HuH-7.5 (cell line): ENCODE measurements around the gene TMEM239.
A peak's percentile ranks its signal among the peaks of the same experiment; 100 is the strongest.
"Not testable (repeated sequence)": the region's sequence is repeated elsewhere in the genome, so short reads cannot be mapped to it uniquely, and the experiment has no call there.

Experiments
- DNase-seq: peaks from one replicate; pipeline ENCODE4 v3.0.0; 2011; ENCODE audit warnings: low spot score

TMEM239 gene

DNA sequence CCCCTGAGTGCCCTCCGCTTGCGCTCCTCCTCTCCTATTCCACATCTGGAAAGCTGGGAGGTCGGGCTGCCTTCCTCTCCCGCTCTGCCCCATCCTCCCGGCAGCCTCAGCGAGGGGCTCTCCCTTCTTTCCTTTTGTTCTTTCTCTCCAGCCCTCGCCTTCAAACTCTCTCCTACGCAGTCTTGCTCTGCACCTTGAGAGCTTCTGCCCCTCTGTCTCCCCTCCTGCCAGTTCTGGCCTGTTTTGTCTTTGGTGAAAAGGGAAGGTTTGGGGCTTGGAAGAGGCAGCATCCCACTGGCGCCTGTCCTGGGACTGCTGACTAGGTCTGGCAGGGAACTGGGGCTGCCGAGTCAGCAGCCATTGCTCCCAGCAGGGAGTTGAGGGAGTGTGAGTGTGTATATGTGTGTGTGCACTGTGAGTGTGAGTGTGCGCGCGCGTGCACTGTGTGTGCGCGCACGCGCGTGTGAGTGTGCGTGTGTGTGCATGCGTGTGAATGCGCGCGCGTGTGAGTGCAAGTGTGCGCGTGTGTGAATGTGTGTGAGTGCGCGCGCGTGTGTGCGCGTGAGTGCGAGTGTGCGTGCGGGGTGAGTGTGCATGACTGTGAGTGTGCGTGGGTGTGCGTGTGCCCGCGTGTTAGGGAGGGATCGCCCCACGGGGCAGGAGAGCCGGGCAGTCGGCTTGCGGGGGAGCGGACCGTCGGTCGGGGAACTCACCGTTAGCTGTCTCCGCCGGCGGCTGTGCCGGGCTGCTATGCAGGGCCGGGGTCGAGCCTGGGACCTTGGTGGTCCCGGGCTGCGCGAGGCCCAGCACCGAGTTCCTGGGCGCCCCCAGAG lies 16.3 kb upstream of the TMEM239 start:
- peak; percentile 8 for DNase-seq

DNA sequence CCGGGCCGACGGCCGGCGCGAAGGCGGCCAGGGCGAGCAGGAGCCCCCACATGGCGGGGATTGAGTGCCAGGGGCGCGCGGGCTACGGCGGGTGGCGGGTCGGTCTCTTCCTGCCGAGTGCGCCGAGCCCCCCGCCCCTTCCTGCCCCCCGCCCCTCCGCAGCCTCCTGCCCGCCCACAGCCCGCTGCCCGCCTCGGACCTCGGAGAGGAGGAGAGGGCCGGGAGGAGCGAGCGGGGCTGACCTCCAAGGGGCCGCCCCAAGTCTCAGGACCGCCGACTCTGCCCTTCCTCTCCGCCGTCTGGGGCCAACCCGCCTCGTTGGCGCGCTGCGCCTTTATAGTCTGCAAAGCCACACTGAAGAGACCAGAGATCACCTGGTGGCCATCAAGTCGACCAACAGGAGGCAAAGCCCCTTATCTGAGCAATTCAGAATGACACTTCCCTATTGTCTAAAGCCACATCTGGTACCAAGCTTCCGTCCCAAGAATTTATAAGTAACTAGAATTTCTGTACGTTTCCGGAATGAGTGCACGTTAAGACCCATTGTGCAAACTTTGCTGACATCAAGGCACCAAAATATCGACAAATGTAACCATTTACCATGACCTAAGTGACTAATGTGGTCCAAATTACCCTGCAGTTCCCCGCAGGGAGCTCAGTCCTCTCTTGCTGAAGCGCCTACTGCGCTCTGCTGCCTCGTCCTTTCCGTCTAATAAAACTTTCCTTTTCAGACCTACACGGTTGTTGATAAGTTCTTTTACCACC lies 15.5 kb upstream of the TMEM239 start, which contains the start of gene CPXM1:
CPXM1 (minus strand) TSS at position 107 of the 765 bp plus-strand sequence; CDS start at position 52, 55 bp downstream.
- peak; percentile 25 for DNase-seq

DNA sequence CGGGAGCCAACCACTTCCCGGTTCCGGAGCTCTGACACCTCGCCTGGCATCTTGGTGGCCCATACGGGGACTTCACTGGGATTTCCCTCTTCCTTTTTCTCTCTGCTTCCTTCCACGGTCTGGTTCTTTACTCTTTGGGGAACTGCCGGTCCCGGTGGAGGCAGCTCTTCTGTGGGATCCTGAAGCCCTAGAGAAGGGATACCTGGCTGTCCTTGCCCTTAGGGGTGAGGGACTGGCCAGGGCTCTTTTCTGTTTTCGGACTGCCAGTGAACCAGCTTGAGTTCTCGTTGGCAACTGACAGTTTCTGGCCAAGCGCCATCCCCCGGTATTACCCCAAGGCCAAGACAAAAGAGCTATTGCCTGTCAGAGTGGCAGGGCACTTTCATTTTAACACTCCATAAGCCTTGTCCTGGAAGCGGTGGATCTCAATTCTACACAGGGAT lies 14.9 kb upstream of the TMEM239 start:
- peak; percentile 12 for DNase-seq

GRCh38 chr20:2804041-2804828 lies 11.9 kb upstream of the TMEM239 start:
- DNase-seq = no peak

DNA sequence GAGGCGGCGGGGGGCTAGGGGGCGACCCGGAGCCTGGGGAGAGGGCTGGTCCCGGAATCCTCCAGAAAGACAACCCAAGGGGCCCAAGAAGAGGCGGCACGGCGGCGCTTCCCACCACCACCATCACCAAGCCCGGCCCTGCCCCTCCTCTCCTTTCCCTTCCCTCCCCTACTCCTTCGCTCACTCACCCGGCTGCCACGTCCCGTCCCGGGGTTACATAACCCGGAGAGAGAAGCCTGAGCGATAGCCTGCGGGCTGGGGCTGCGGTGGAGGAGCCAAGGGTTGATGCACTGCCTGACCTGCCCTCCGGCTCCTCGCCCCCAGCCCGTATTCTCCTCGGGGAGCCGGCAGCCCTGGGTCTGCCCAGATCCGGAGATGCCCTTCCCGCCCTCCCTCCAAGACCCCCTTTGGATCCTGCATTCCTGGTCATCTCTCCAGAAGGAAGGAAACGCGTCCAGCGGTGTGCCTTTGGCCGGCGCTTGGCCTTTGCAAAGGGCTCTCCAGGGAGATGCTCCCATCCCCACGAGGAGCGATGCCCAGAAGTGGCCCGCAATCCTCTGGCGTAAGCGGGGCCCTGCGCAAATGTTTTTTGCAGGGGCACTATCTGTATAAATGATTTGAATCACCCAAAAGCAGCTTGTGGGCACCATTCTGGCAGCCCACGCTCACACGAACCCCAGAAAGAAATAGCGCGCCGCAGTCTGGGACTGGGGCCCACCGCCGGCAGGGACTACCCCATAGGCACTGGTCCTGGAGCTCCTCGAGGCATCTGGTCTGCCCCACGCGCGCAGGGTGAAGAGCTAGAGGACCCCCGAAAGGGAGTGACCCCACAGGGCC lies 11.1 kb upstream of the TMEM239 start:
- no peak for DNase-seq

DNA sequence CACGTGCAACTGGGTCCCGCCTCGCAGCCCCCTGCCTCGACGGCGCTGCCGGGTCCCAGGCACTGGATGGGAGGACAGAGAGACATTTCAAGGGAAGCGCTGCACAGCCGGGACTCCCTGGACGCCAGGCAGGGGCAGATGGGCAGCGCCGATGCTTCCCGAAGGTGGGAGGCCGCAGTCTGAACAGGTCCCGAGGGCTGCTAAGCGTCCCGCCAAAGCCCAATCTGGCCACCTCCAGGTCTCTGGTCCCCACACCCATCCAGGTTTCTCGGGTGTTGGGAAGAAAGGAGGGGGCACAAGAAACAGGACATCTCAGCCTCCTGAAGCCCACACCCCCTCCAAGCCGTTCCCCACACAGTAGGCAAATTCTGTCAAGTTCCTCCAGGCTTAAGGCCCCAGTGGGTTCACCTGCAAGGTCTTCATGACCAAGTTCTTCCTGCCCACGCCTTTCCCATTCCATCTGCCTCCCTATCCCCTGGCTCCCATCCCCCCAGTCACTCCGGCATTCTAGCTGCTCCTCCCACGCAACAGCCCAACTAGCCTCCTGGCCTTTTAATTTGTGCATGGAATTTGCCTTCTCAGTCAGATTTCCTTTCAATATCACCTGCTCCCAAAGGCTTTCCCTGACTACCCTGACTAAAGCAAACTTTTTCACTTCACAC lies 10.3 kb upstream of the TMEM239 start:
- peak; percentile 32 for DNase-seq

- DNase-seq = peak; percentile 26
Measured at GRCh38 chr20:2806351-2806701, 9.8 kb upstream of the TMEM239 start.

GRCh38 chr20:2807019-2807418 lies 9.1 kb upstream of the TMEM239 start:
- no peak for DNase-seq

DNA sequence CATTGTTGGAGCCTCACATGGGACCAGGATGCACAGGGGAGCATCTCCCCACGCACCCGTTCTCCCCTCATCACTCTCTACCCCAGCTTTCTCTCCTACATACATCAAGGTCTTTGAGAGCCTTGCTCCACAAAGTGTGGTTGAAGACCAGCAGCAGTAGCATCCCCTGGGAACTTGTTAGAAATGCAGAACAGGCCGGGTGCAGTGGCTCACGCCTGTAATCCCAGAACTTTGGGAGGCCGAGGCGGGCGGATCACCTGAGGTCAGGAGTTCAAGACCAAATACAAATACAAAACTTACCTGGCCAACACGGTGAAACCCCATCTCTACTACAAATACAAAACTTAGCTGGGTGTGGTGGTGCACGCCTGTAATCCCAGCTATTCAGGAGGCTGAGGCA lies 8.2 kb upstream of the TMEM239 start:
- not testable (repeated sequence) for DNase-seq

DNA sequence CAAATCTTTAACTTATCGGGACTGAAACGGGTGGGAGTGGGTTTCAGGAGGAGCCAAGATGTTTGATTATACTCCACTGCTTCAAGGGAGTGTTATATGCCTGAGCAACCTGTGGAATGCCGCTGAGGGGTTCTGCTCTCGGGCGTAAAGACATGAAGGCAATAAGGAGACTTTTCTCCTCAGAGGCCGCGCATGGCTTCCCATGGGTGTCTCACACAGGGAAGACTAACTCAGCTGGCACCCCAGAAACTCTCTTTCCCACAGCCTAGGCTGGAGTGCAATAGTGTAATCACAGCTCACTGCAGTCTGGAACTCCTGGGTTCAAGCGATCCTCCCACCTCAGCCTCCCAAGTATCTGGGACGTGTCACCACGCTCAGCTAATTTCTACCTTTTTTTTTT lies 6.5 kb upstream of the TMEM239 start:
- no peak for DNase-seq

DNA sequence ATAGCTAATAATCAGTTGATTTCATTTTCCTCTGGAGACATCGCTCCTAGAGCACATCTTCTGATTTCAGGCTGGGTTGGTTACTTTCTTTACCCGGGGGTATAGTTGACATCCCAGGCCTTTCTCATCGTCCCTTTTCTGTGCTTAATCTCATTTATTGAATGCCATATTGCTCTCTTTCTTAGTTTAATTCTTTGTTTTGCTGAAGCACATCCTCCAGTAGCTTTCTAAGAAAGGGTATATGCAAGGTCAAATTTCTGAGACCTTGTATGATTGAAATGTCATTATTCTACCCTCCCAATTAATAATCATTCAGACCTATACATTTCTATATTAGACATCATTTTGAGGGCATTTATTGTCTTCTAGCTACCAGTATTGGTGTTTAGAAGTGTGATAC lies 4.0 kb upstream of the TMEM239 start:
- DNase-seq = no peak

DNA sequence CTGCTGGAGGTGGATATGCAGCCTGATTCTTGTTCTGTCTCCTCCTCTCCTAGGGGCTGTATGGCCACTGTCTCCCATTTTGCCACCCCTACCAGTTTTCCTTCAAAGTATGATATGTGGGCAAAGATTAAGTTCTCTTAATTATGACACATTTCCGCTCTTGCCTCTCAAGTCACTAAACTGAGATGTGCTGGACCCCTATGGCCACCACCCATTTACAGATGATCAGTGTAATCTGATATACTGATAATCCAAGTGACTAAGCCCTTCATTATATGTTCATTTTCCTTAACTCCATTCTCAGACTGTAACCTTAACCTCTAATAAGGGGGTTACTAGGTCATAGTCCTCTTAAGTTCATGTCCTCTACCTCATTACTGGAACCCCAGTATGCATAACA lies 2.1 kb upstream of the TMEM239 start:
- DNase-seq = no peak

GRCh38 chr20:2814587-2815051 lies 1.5 kb upstream of the TMEM239 start, which contains the start of gene C20orf141:
C20orf141 (plus strand) TSS chr20:2814987; CDS start chr20:2815185, 198 bp downstream.
- DNase-seq = no peak

DNA sequence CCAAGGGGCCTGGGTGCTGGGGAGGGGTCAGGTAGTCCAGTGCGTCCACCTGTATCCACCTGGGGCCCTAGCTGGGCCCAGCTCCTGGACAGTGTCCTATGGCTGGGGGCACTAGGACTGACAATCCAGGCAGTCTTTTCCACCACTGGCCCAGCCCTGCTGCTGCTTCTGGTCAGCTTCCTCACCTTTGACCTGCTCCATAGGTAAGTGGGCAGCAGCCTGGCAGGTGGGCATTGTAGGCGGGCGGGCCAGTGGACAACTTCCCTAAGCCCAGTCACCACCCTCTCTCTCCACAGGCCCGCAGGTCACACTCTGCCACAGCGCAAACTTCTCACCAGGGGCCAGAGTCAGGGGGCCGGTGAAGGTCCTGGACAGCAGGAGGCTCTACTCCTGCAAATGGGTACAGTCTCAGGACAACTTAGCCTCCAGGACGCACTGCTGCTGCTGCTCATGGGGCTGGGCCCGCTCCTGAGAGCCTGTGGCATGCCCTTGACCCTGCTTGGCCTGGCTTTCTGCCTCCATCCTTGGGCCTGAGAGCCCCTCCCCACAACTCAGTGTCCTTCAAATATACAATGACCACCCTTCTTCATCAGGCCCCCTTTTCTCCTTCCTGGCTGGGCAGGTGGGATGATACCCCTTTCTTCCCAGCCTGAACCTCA lies 793 bp upstream of the TMEM239 start:
- DNase-seq = no peak

GRCh38 chr20:2816583-2817340 lies 598 bp downstream of the TMEM239 start:
- DNase-seq = no peak

DNA sequence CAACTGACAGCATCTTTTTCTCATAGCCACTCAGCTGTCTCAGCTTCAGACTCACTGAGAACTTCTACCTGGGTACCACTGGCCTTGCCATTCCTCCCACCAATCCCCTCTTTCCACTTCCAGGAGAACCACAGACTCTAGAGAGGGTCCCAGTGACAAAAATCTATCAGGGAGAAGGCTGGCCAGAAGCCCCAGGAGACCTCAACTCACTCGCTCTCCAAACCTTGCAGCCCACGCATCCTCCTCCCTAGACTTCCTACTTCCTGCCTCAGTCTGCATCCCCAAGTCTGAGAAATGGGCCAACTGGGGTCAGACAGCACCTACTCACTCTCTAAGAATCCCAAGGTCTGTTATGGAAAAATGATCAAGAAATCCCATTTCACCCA lies 1.2 kb downstream of the TMEM239 start:
- DNase-seq = no peak

- no peak for DNase-seq
Measured at GRCh38 chr20:2817891-2818595, 1.9 kb downstream of the TMEM239 start.

GRCh38 chr20:2820084-2820895 lies 4.1 kb downstream of the TMEM239 start:
- DNase-seq = no peak
